ENCODE data around the gene CASZ1.
A peak's percentile ranks its signal among the peaks of the same experiment; 100 is the strongest.

Gene CASZ1

DNA sequence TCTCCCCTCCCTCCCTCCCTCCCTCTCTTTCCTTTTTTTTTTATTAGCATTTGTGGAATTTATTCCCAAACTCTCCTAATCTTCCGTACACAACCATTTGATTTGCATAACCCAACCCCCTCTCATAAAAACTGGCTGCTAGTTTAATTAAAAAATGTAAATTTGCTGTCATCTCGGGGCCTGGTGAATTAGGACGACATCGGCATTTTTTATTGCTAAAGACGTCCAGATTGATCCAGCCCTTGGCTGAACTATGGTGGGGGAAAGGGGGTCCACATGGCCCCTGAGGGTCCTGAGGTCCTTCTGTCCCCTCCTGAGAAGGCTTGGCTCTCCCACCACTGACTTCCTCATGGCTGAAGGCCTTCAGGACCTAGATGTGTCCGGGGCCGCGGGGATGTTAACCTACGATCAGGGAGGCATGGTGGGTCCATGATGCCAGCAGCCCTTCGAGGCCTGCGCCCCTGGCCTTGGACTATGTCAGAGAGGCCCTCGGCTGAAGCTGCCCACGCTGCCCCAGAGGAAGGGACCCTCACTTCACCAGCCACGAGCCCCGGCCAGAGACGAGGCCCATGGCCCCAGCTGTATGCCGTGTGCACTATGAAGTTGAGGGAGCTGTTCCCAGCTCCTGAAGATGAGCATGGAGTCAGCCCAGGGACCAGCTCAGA lies 105.2 kb downstream of the CASZ1 start:
- peaks cover 0 to 62% (median 23%) of the 10 kb centered on the region in 5 donors for H3K4me1 ChIP-seq (ENCODE audit: control insufficient read depth in 5 of 5, insufficient read depth in 5 of 5, low read length in 5 of 5)

DNA sequence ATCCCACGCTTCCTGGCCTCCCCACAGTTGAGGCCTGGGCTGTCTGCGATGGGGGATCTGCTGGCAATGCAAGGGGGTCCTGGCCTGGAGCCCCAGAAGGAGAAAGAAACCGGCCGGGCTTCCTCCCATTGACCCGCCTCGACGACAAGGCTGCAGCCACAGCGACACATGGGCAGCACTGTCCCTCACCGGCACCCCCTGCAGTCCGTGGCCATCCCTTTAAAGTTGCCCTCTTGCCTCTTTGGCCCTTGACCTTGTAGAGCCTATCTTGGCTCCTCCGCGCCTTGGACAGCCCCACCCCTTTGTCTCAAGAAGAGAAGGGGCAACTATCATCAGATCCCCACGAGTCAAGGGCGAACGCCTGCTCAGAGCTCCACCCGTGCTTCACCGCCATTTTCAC lies 106.0 kb downstream of the CASZ1 start:
- H3K4me3 ChIP-seq (ENCODE audit: low read depth in 1 of 5, low read length in 5 of 5), result no peak overlapping the region
- H3K9me3 ChIP-seq (ENCODE audit: control insufficient read depth in 5 of 5, low read length in 5 of 5), result no peaks in the 10 kb centered on the region
- peaks cover 0 to 66% (median 23%) of the 10 kb centered on the region in 5 donors for H3K4me1 ChIP-seq (ENCODE audit: control insufficient read depth in 5 of 5, insufficient read depth in 5 of 5, low read length in 5 of 5)
- no peaks in the 10 kb centered on the region for H3K36me3 ChIP-seq (ENCODE audit: control insufficient read depth in 5 of 5, insufficient read depth in 5 of 5, low read length in 5 of 5)
- no peak overlapping the region for H3K27ac ChIP-seq (ENCODE audit: low read depth, low read length)
- no peak overlapping the region for H3K9ac ChIP-seq (ENCODE audit: low read length in 5 of 5)
- no peaks in the 10 kb centered on the region for H3K27me3 ChIP-seq (ENCODE audit: control insufficient read depth in 5 of 5, insufficient read depth in 4 of 5, low read length in 5 of 5)

More for the DNA sequence above, 105.2 kb downstream of the CASZ1 start:
- Histone ChIP-seq H3K27ac (ENCODE audit: low read depth, low read length) (no peak overlapping the region), H3K9ac (ENCODE audit: low read length in 5 of 5) (no peak overlapping the region), H3K27me3 (ENCODE audit: control insufficient read depth in 5 of 5, insufficient read depth in 4 of 5, low read length in 5 of 5) (no peaks in the 10 kb centered on the region), H3K36me3 (ENCODE audit: control insufficient read depth in 5 of 5, insufficient read depth in 5 of 5, low read length in 5 of 5) (no peaks in the 10 kb centered on the region), H3K4me3 (ENCODE audit: low read depth in 1 of 5, low read length in 5 of 5) (no peak overlapping the region), H3K9me3 (ENCODE audit: control insufficient read depth in 5 of 5, low read length in 5 of 5) (no peaks in the 10 kb centered on the region)

DNA sequence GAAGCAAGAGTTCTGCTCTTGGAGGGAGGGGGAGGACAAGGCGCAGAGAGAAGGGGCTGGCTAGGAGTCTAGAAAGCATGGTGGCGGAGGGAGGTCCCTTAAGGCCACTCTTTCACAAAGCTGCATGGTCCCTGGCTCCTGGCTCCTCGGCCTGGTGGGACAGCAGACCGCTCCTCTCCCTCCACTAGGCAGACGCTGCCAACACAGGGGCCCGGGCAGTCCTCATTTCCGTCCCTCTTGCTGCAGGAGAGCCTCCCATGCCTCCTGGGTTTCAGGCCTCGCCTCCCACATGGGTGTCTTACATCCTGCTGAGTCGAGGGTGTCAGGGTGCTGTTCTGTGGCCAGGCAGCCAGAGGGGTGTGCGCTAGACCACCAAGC lies 108.0 kb downstream of the CASZ1 start:
- no peaks in the 10 kb centered on the region for H3K36me3 ChIP-seq (ENCODE audit: control insufficient read depth in 5 of 5, insufficient read depth in 5 of 5, low read length in 5 of 5)
- no peaks in the 10 kb centered on the region for H3K9me3 ChIP-seq (ENCODE audit: control insufficient read depth in 5 of 5, low read length in 5 of 5)
- H3K27ac ChIP-seq (ENCODE audit: low read depth, low read length), result no peak overlapping the region
- no peak overlapping the region for H3K4me3 ChIP-seq (ENCODE audit: low read depth in 1 of 5, low read length in 5 of 5)
- H3K27me3 ChIP-seq (ENCODE audit: control insufficient read depth in 5 of 5, insufficient read depth in 4 of 5, low read length in 5 of 5), result no peaks in the 10 kb centered on the region
- H3K9ac ChIP-seq (ENCODE audit: low read length in 5 of 5), result no peak overlapping the region
- peaks cover 0 to 64% (median 20%) of the 10 kb centered on the region in 5 donors for H3K4me1 ChIP-seq (ENCODE audit: control insufficient read depth in 5 of 5, insufficient read depth in 5 of 5, low read length in 5 of 5)

DNA sequence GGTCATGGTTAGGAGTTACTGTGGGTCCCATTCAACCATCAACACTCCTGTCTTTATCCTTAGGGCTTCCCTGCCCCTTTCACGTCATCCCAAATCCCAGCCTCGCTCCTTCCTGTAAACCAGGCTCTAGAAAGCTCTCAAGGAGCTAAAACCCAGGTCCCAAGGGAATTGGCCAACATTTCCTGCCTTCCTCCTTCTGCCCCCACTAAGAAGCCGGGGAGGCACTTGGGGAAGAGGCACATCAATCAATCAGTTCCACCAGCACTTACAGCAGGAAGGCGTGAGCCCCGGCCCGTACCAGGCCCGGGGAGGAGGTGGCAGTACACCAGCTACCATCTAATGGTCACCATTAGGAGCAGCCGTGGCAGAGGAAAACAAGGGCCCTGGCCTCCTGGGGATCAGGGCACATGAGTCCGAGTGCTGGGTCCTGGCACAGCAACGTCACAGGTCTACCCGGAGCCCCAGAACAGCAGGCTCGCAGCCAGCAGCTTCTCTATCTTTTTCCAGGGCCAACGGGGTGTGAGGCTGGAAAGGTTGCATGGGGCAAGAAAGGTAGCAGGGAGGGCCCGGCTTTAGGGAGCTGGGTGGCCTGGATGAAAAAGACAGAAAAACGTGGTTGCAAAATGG lies 108.6 kb downstream of the CASZ1 start:
- Histone ChIP-seq H3K4me3 (ENCODE audit: low read depth in 1 of 5, low read length in 5 of 5) (no peak overlapping the region), H3K4me1 (ENCODE audit: control insufficient read depth in 5 of 5, insufficient read depth in 5 of 5, low read length in 5 of 5) (peaks cover 0 to 59% (median 20%) of the 10 kb centered on the region in 5 donors), H3K9me3 (ENCODE audit: control insufficient read depth in 5 of 5, low read length in 5 of 5) (no peaks in the 10 kb centered on the region), H3K9ac (ENCODE audit: low read length in 5 of 5) (no peak overlapping the region), H3K36me3 (ENCODE audit: control insufficient read depth in 5 of 5, insufficient read depth in 5 of 5, low read length in 5 of 5) (no peaks in the 10 kb centered on the region), H3K27me3 (ENCODE audit: control insufficient read depth in 5 of 5, insufficient read depth in 4 of 5, low read length in 5 of 5) (no peaks in the 10 kb centered on the region), H3K27ac (ENCODE audit: low read depth, low read length) (no peak overlapping the region)

DNA sequence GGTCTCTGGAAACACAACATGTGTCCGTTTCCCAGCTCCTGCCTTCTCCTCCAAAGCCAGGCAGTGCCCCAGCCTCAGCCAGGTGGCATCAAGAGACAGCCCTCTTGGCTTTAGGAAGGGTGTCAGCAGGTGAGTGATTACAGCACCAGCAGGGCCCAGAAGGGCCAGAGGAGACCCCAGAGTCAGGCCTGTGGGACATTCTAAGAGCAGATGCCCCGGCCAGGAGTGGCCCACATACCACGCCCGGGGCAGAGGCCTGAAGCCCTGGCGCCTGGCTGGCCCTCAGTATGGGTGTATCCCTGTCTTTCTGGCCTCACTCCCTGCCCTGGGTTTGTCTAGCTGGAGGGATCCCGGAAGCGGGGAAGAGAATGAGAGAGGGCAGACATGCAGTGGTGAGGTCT lies 109.2 kb downstream of the CASZ1 start:
- Histone ChIP-seq H3K9me3 (ENCODE audit: control insufficient read depth in 5 of 5, low read length in 5 of 5) (no peaks in the 10 kb centered on the region), H3K9ac (ENCODE audit: low read length in 5 of 5) (peak overlapping the region in 1 of 5 donors; percentile 12), H3K36me3 (ENCODE audit: control insufficient read depth in 5 of 5, insufficient read depth in 5 of 5, low read length in 5 of 5) (no peaks in the 10 kb centered on the region), H3K27ac (ENCODE audit: low read depth, low read length) (no peak overlapping the region), H3K27me3 (ENCODE audit: control insufficient read depth in 5 of 5, insufficient read depth in 4 of 5, low read length in 5 of 5) (no peaks in the 10 kb centered on the region), H3K4me1 (ENCODE audit: control insufficient read depth in 5 of 5, insufficient read depth in 5 of 5, low read length in 5 of 5) (peaks cover 0 to 53% (median 17%) of the 10 kb centered on the region in 5 donors), H3K4me3 (ENCODE audit: low read depth in 1 of 5, low read length in 5 of 5) (no peak overlapping the region)

DNA sequence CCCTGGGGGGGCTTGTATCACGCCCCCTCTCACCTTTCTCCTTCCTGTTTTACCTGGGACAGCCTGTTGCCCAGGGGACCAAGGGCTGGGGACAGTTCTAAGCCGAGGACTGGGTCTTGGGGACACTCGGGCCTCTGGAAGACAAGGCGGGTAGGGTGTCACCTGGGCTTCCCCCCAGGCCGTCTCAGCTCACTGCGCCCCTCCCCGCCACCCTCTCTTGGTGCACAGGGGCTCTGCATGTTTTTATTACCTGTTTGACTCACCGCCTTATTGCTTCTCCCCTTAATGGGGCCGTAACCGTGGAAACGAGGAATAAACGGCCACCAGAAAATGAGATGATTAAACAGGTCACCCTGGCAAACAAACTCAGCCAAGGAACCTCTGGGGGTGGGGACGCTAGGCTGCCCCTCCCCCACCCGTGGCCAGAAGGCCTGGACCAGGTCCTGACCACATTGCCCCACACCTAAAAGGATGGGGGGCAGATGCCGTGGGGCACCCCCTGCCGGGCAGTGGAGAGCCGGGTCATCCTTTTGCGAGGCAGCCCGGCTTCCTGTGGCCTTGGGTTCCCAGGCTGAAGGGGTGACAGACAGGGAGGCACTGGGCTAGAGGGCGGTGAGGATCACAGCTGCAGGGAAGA lies 109.9 kb downstream of the CASZ1 start:
- Histone ChIP-seq H3K27me3 (ENCODE audit: control insufficient read depth in 5 of 5, insufficient read depth in 4 of 5, low read length in 5 of 5) (no peaks in the 10 kb centered on the region), H3K9me3 (ENCODE audit: control insufficient read depth in 5 of 5, low read length in 5 of 5) (no peaks in the 10 kb centered on the region), H3K4me3 (ENCODE audit: low read depth in 1 of 5, low read length in 5 of 5) (no peak overlapping the region), H3K36me3 (ENCODE audit: control insufficient read depth in 5 of 5, insufficient read depth in 5 of 5, low read length in 5 of 5) (no peaks in the 10 kb centered on the region), H3K9ac (ENCODE audit: low read length in 5 of 5) (no peak overlapping the region), H3K4me1 (ENCODE audit: control insufficient read depth in 5 of 5, insufficient read depth in 5 of 5, low read length in 5 of 5) (peaks cover 0 to 48% (median 18%) of the 10 kb centered on the region in 5 donors), H3K27ac (ENCODE audit: low read depth, low read length) (no peak overlapping the region)

DNA sequence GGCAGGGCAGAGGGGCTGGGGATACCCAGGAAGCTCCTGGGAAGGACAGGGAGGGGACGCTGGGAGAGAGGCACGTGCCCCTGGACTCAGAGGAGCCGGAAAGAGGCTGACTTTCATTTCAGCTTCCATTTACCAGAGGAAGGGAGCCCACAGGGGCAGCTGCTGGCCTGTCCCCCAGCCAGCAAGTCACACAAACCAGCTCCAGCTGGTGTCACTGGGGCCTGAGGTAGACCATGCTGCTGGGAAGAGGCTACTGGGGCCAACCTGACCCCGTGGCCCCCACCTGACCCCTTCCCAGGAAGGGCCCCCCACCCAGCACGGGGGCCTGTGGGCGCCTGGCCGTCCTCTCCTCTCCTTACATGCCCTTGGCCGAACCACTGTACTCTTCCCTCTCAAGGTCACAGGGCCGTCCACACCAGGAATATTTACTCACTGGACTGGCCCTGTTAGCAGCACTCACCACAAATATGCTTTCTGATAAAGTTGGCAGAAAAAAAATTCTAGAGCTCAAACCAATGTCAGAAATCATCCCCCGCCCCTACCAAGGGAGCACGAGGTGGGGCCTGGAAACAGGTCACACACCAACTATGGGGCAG lies 110.5 kb downstream of the CASZ1 start:
- Histone ChIP-seq H3K27me3 (ENCODE audit: control insufficient read depth in 5 of 5, insufficient read depth in 4 of 5, low read length in 5 of 5) (no peaks in the 10 kb centered on the region), H3K4me1 (ENCODE audit: control insufficient read depth in 5 of 5, insufficient read depth in 5 of 5, low read length in 5 of 5) (peaks cover 0 to 48% (median 22%) of the 10 kb centered on the region in 5 donors), H3K9me3 (ENCODE audit: control insufficient read depth in 5 of 5, low read length in 5 of 5) (no peaks in the 10 kb centered on the region), H3K36me3 (ENCODE audit: control insufficient read depth in 5 of 5, insufficient read depth in 5 of 5, low read length in 5 of 5) (no peaks in the 10 kb centered on the region), H3K4me3 (ENCODE audit: low read depth in 1 of 5, low read length in 5 of 5) (no peak overlapping the region), H3K9ac (ENCODE audit: low read length in 5 of 5) (no peak overlapping the region), H3K27ac (ENCODE audit: low read depth, low read length) (no peak overlapping the region)

DNA sequence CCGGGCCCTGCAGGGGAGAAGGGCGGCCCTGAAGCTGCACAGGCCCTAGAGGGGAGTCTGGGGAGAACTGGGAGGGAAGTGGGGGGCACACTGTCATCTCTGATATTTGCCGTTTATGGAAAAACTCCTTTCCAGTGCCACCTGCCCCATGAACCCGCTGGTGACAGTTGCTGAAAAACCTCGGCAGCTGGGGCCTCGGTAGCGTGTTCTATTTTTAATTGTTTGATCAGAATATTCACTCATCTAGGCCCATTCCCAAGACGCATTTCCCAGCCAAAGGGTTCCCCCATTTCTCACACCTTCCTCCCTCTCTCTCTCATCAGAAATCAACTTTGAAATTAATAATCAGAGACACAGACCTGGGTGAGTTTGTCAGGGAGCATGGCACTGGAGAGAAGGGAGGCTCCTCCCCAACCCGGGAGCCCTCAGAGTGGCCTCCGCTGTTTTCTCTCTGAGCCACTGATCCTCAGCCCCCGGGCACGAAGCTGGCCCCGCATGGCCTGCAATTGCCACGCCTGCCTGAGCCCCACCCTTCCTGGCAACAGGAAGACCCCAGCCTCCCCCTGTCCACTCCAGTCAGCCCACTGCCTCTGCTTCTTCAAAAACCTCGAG lies 111.1 kb downstream of the CASZ1 start:
- H3K9me3 ChIP-seq (ENCODE audit: control insufficient read depth in 5 of 5, low read length in 5 of 5), result no peaks in the 10 kb centered on the region
- no peaks in the 10 kb centered on the region for H3K36me3 ChIP-seq (ENCODE audit: control insufficient read depth in 5 of 5, insufficient read depth in 5 of 5, low read length in 5 of 5)
- H3K4me1 ChIP-seq (ENCODE audit: control insufficient read depth in 5 of 5, insufficient read depth in 5 of 5, low read length in 5 of 5), result peaks cover 0 to 51% (median 26%) of the 10 kb centered on the region in 5 donors
- no peak overlapping the region for H3K4me3 ChIP-seq (ENCODE audit: low read depth in 1 of 5, low read length in 5 of 5)
- no peaks in the 10 kb centered on the region for H3K27me3 ChIP-seq (ENCODE audit: control insufficient read depth in 5 of 5, insufficient read depth in 4 of 5, low read length in 5 of 5)
- H3K9ac ChIP-seq (ENCODE audit: low read length in 5 of 5), result no peak overlapping the region
- H3K27ac ChIP-seq (ENCODE audit: low read depth, low read length), result no peak overlapping the region

DNA sequence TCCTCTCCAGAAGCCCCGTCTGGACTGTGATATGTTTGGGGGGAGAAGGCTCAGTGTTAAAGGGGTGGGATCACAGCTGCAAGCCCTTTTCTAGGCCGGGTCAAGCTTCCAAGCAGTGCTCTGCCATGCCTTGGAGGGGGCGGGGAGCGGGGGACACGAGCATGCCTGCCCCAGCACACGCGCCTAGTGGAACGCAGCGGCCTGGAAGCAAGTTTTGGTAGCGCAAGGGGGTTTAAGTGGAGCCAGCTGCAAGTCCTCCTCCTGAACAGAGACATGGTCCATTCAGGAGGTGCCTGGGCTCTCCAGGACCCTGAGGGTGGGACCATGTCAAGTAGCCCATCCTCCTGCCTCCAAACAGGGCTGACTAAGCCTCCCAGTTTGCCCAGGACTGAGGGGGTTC lies 112.2 kb downstream of the CASZ1 start:
- Histone ChIP-seq H3K9ac (ENCODE audit: low read length in 5 of 5) (no peak overlapping the region), H3K9me3 (ENCODE audit: control insufficient read depth in 5 of 5, low read length in 5 of 5) (no peaks in the 10 kb centered on the region), H3K27ac (ENCODE audit: low read depth, low read length) (no peak overlapping the region), H3K4me3 (ENCODE audit: low read depth in 1 of 5, low read length in 5 of 5) (no peak overlapping the region), H3K27me3 (ENCODE audit: control insufficient read depth in 5 of 5, insufficient read depth in 4 of 5, low read length in 5 of 5) (peaks cover 0 to 2% (median 0%) of the 10 kb centered on the region in 5 donors), H3K36me3 (ENCODE audit: control insufficient read depth in 5 of 5, insufficient read depth in 5 of 5, low read length in 5 of 5) (no peaks in the 10 kb centered on the region), H3K4me1 (ENCODE audit: control insufficient read depth in 5 of 5, insufficient read depth in 5 of 5, low read length in 5 of 5) (peaks cover 0 to 48% (median 26%) of the 10 kb centered on the region in 5 donors)
